SK-N-MC (cell line): ENCODE data around the gene SPAG6.

Experiments used
- EZH2 ChIP-seq: fragments of 200-600 bp; sonication (generic); IDR thresholded peaks from one replicate; pipeline ENCODE4 v1.6.1; 2017; ENCODE audit warnings: antibody characterized with exemption
- FOXP2 ChIP-seq: optimal IDR thresholded peaks from 2 replicates; pipeline ENCODE3; 2011; ENCODE audit warnings: mild to moderate bottlenecking, moderate library complexity; ENCODE audit not compliant: insufficient read depth; ENCODE audit errors: extremely low read length, control extremely low read depth
- POLR2AphosphoS5 ChIP-seq: IDR thresholded peaks from 2 replicates; pipeline ENCODE4 v1.6.1; 2012; ENCODE audit warnings: mild to moderate bottlenecking, low read depth, low read length, borderline replicate concordance

DNA sequence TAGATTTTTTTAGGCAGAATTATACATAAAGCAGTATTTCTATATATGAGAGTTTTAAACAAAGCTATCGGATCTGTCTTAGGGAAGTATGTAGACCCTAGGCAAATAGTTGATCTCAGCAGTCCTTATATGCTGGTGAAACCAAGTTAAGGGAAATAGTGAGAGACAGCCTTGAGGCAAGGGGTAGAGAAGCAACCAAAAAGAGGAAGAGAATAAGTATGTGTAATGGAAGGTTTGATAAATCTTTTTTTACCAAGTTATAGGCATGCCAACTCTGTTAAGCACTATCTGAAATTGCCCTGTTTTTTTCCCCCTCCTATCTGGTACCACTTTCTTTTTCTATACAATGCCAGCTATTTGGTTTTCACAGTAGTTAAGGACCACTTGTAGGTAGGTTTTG is 19.9 kb downstream of the SPAG6 start:
- TF ChIP-seq EZH2 (no peak), POLR2AphosphoS5 (no peak), FOXP2 (no peak)
